A549 (cell line): ENCODE measurements around the gene DPYSL3. TPM values are rescaled to one million over a fixed set of nuclear protein-coding genes. Genes with fewer than 3 reads are reported as not detected.

ENCODE experiments used
- ATAC-seq, 2 experiments: fragments of 200-7000 bp in 1 of 2; fragments of >200 bp in 1 of 2; cut with Nextera tagmentation in 1 of 2; cut with Tn5 transposase in 1 of 2; 3 replicates each; pipeline versions ENCODE4 v1.8.0 to v1.9.1; 2018 to 2020; ENCODE audit warnings: mild to moderate bottlenecking in 1 of 2, moderate library complexity in 1 of 2
- CTCF ChIA-PET: fragments of 300-600 bp; sonication (Branson Sonifier 250); formaldehyde crosslinking; extraction: SDS; loops from one replicate; lab custom pipeline; 2021; ENCODE audit warnings: antibody characterized with exemption, inconsistent platforms; lab: Yijun Ruan, JAX
- POLR2A ChIA-PET: fragments of 350-600 bp; formaldehyde crosslinking; extraction: SDS; loops from one replicate; lab custom pipeline; 2021; ENCODE audit warnings: antibody characterized with exemption, inconsistent platforms; lab: Yijun Ruan, JAX
- DNase-seq, 2 experiments: peaks; one replicate each; pipeline versions ENCODE4 v3.0.0 to v3.0.0-alpha.2; 2011 to 2016; ENCODE audit warnings: low read depth in 1 of 2, low spot score in 1 of 2
- FAIRE-seq: peaks from 2 replicates; lab custom pipeline; 2011; peaks lifted over from hg19 to GRCh38; lab: Jason Lieb, UNC
- H3K27ac ChIP-seq, 2 experiments: fragments of >200 bp; sonication (Bioruptor Twin); formaldehyde crosslinking; 3 replicates each; pipeline ENCODE4 v1.5.1; 2016 to 2017
- H3K4me1 ChIP-seq: fragments of >200 bp; sonication (Bioruptor Twin); formaldehyde crosslinking; 3 replicates; pipeline ENCODE4 v1.6.1; 2016
- H3K4me2 ChIP-seq: fragments of >200 bp; sonication (Bioruptor Twin); formaldehyde crosslinking; 3 replicates; pipeline ENCODE4 v1.6.1; 2016
- H3K4me3 ChIP-seq: fragments of >200 bp; sonication (Bioruptor Twin); formaldehyde crosslinking; 3 replicates; pipeline ENCODE4 v1.5.1; 2016
- H3K9me3 ChIP-seq: fragments of >200 bp; sonication (Bioruptor Twin); formaldehyde crosslinking; 3 replicates; pipeline ENCODE4 v1.6.1; 2016
- CHD4 ChIP-seq: fragments of 200-600 bp; sonication (generic); IDR thresholded peaks from 2 replicates; pipeline ENCODE4 v1.6.1; 2016; ENCODE audit warnings: antibody characterized with exemption, mild to moderate bottlenecking, borderline replicate concordance
- EHMT2 ChIP-seq: fragments of 200-600 bp; sonication (generic); IDR thresholded peaks from 2 replicates; pipeline ENCODE4 v1.6.1; 2016; ENCODE audit warnings: antibody characterized with exemption, low read depth, mild to moderate bottlenecking, moderate library complexity
- EP300 ChIP-seq, 2 experiments: fragments of >200 bp; sonication (Bioruptor Twin); formaldehyde crosslinking; IDR thresholded peaks; 2 replicates in 1 of 2; 3 replicates in 1 of 2; pipeline ENCODE4 v1.6.1; 2016 to 2017
- FOSL2 ChIP-seq, 2 experiments: fragments of 450-650 bp in 1 of 2; fragments of >200 bp in 1 of 2; sonication (Bioruptor Twin) in 1 of 2; formaldehyde crosslinking; IDR thresholded peaks; 2 replicates each; pipeline versions ENCODE4 v1.5.0 to v1.6.1; 2016 to 2020; ENCODE audit warnings: mild to moderate bottlenecking in 1 of 2, moderate library complexity in 1 of 2
- FOXS1 ChIP-seq: fragments of 250-450 bp; sonication (Bioruptor Pico); IDR thresholded peaks from 2 replicates; pipeline ENCODE4 v1.5.0; 2020; ENCODE audit warnings: mild to moderate bottlenecking, moderate library complexity
- GATA3 ChIP-seq: IDR thresholded peaks from 2 replicates; pipeline ENCODE4 v1.6.1; 2012; ENCODE audit warnings: borderline replicate concordance
- HDAC2 ChIP-seq: fragments of 200-600 bp; sonication (generic); IDR thresholded peaks from 2 replicates; pipeline ENCODE4 v1.6.1; 2016
- HEYL ChIP-seq: fragments of 250-450 bp; sonication (Bioruptor Pico); IDR thresholded peaks from 2 replicates; pipeline ENCODE4 v1.8.0; 2021; ENCODE audit warnings: mild to moderate bottlenecking, moderate library complexity
- HOXA7 ChIP-seq: fragments of 250-450 bp; sonication (Bioruptor Pico); IDR thresholded peaks from 2 replicates; pipeline ENCODE4 v1.5.0; 2020; ENCODE audit warnings: mild to moderate bottlenecking, moderate library complexity
- JUN ChIP-seq, 2 experiments: fragments of >200 bp; sonication (Bioruptor Twin); formaldehyde crosslinking; IDR thresholded peaks; 2 replicates in 1 of 2; 3 replicates in 1 of 2; pipeline ENCODE4 v1.6.1; 2016 to 2017
- JUNB ChIP-seq: fragments of >200 bp; sonication (Bioruptor Twin); formaldehyde crosslinking; IDR thresholded peaks from 2 replicates; pipeline ENCODE4 v1.6.1; 2016
- KDM5A ChIP-seq: fragments of 200-600 bp; sonication (generic); IDR thresholded peaks from 2 replicates; pipeline ENCODE4 v1.6.1; 2016; ENCODE audit warnings: antibody characterized with exemption, mild to moderate bottlenecking
- MYC ChIP-seq: IDR thresholded peaks from 2 replicates; pipeline ENCODE4 v1.6.1; 2012; ENCODE audit warnings: mild to moderate bottlenecking, inconsistent platforms, low read length, improper control_type of control experiment, borderline replicate concordance
- NR3C1 ChIP-seq: fragments of >200 bp; sonication (Bioruptor Twin); formaldehyde crosslinking; IDR thresholded peaks from 3 replicates; pipeline ENCODE4 v1.6.1; 2017
- POLR2AphosphoS2 ChIP-seq: conservative IDR thresholded peaks from 2 replicates; pipeline ENCODE4 v1.6.1; 2012; ENCODE audit warnings: low read length, improper control_type of control experiment, inconsistent platforms
- SMC3 ChIP-seq: fragments of >200 bp; sonication (Bioruptor Twin); formaldehyde crosslinking; IDR thresholded peaks from 3 replicates; pipeline ENCODE4 v1.6.1; 2018; ENCODE audit warnings: inconsistent platforms
- TFCP2L1 ChIP-seq: fragments of 250-450 bp; sonication (Bioruptor Pico); IDR thresholded peaks from 2 replicates; pipeline ENCODE4 v1.5.0; 2021; ENCODE audit warnings: mild to moderate bottlenecking
- ZC3H11A ChIP-seq: fragments of 450-650 bp; IDR thresholded peaks from 2 replicates; pipeline ENCODE4 v1.6.1; 2014; ENCODE audit warnings: antibody characterized with exemption, mild to moderate bottlenecking
- ZNF302 ChIP-seq: fragments of 250-450 bp; sonication (Bioruptor Pico); IDR thresholded peaks from 2 replicates; pipeline ENCODE4 v1.9.0; 2021; ENCODE audit warnings: inconsistent platforms, mild to moderate bottlenecking, moderate library complexity
- WGBS: methylation state at CpG from one replicate; pipeline ENCODE4 v1.1.6; 2017; ENCODE audit errors: missing lambda C conversion rate; 5-methylcytosine and 5-hydroxymethylcytosine counted together
- polyA plus RNA-seq, 4 experiments: library from polyadenylated mRNA; depleted of rRNA in 3 of 4; stranded (reverse); fragments of >200 nt; fragmentation: RNase III in 1 of 4; extraction: RNeasy Plus Mini Kit Qiagen cat#74134 plus additional on column Dnase treatment in 1 of 4; gene quantifications; 2 replicates in 3 of 4; 3 replicates in 1 of 4; pipeline ENCODE4 v1.2.3, GENCODE V29; 2011 to 2017
- TF ChIP-seq, protein P1 (sequence below): fragments of >200 bp; sonication (Bioruptor Twin); formaldehyde crosslinking; IDR thresholded peaks from 3 replicates; pipeline ENCODE4 v1.6.1; 2016
- TF ChIP-seq, protein P2 (sequence below): fragments of 150-350 bp; IDR thresholded peaks from 2 replicates; pipeline ENCODE4 v1.6.1; 2014; ENCODE audit warnings: low read depth, mild to moderate bottlenecking, low read length
- TF ChIP-seq, protein P3 (sequence below): fragments of >200 bp; sonication (Bioruptor Twin); formaldehyde crosslinking; IDR thresholded peaks from 3 replicates; pipeline ENCODE4 v1.5.1; 2016
- TF ChIP-seq, protein P4 (sequence below): fragments of 250-450 bp; sonication (Bioruptor Pico); IDR thresholded peaks from 2 replicates; pipeline ENCODE4 v1.5.0; 2020; ENCODE audit warnings: low read depth, mild to moderate bottlenecking, moderate library complexity

Gene DPYSL3
- polyA plus RNA-seq, 2 of the 4 experiments (the other 2 are of a cell fraction): 16.5 to 22.3 TPM

DNA sequence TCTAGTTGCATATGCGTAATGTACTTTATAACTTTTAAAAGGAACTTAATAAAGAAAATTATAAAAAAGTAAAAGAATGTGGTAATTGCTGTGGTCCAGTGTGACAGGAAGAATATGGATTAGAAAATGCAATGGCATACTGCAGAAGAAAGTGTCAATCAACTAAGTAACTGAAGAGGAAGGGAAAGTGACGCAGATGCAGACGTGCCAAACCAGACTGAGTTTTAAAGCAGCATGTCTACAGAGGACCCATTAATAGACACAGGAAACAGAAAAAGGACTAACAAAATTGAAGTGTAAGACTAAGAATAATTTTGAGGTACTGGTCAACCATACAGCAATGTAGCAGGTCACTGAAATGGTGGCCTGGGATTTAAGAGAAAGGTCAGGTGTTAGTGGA, 73.3 kb downstream of the DPYSL3 start:
- TF ChIP-seq MYC: no peak
- TF ChIP-seq HOXA7 (CRISPR knock-in tag): no peak
- no peak for TF ChIP-seq GATA3
- TF ChIP-seq FOSL2 (IDR thresholded peaks at IDR 0.05): no peak
- TF ChIP-seq FOSL2 (CRISPR knock-in tag; IDR thresholded peaks at IDR 0.05): no peak
- TF ChIP-seq FOXS1 (CRISPR knock-in tag): no peak
- no peak for TF ChIP-seq TFCP2L1 (CRISPR knock-in tag)
- no peak for TF ChIP-seq POLR2AphosphoS2
- Histone ChIP-seq H3K27ac (no peak overlapping the region), H3K4me1 (no peaks in the 10 kb centered on the region), H3K9me3 (no peaks in the 10 kb centered on the region), H3K4me2 (no peak overlapping the region), H3K4me3 (no peak overlapping the region)
- DNase-seq (no peak), ATAC-seq (no peak), FAIRE-seq (no peak)
- ChIA-PET POLR2A (no interaction called here), CTCF (interaction anchor here (1.5 kb wide), 1 partner anchor 142 kb away, joined by 3 read pairs; no protein-coding TSS in a partner anchor)
- WGBS: 88% methylated on average over 3 of the region's 3 CpGs

DNA sequence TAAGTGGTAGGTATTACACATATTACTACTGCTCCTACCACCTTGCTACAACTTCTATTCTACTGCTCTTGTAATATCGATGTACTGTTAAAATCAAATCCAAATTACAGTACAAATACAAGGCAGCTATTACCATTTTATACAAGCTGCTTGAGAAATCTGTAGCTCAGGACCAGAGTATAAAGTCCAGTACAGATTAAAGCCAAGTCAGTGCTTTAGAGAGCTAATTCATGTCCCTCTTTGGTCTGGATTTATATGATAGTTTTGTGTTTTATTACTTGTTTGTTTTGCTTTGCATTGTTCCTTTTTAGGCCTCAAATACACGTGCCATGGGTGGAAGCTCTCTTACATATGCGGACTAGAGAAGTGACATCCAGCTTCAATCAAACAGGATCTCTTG, 75.8 kb downstream of the DPYSL3 start:
- CTCF ChIA-PET: interaction anchor here (1.0 to 1.1 kb wide), 2 partner anchors 20 to 245 kb away, joined by 3 to 4 read pairs; no protein-coding TSS in a partner anchor
- no peaks in the 10 kb centered on the region for H3K9me3 ChIP-seq
- WGBS: 50% methylated on average over 3 of the region's 3 CpGs
- no peaks in the 10 kb centered on the region for H3K4me1 ChIP-seq
- DNase-seq: no peak
- TF ChIP-seq TFCP2L1 (CRISPR knock-in tag) (no peak), EHMT2 (no peak), SMC3 (no peak), KDM5A (no peak), JUN (IDR thresholded peaks at IDR 0.05) (no peak), HDAC2 (no peak), EP300 (IDR thresholded peaks at IDR 0.05) (no peak), CHD4 (no peak), HEYL (CRISPR knock-in tag) (no peak), ZNF302 (no peak)
- TF ChIP-seq, protein P1, sequence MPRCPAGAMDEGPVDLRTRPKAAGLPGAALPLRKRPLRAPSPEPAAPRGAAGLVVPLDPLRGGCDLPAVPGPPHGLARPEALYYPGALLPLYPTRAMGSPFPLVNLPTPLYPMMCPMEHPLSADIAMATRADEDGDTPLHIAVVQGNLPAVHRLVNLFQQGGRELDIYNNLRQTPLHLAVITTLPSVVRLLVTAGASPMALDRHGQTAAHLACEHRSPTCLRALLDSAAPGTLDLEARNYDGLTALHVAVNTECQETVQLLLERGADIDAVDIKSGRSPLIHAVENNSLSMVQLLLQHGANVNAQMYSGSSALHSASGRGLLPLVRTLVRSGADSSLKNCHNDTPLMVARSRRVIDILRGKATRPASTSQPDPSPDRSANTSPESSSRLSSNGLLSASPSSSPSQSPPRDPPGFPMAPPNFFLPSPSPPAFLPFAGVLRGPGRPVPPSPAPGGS: no peak
- TF ChIP-seq, protein P2, sequence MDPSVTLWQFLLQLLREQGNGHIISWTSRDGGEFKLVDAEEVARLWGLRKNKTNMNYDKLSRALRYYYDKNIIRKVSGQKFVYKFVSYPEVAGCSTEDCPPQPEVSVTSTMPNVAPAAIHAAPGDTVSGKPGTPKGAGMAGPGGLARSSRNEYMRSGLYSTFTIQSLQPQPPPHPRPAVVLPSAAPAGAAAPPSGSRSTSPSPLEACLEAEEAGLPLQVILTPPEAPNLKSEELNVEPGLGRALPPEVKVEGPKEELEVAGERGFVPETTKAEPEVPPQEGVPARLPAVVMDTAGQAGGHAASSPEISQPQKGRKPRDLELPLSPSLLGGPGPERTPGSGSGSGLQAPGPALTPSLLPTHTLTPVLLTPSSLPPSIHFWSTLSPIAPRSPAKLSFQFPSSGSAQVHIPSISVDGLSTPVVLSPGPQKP: no peak
- TF ChIP-seq, protein P3, sequence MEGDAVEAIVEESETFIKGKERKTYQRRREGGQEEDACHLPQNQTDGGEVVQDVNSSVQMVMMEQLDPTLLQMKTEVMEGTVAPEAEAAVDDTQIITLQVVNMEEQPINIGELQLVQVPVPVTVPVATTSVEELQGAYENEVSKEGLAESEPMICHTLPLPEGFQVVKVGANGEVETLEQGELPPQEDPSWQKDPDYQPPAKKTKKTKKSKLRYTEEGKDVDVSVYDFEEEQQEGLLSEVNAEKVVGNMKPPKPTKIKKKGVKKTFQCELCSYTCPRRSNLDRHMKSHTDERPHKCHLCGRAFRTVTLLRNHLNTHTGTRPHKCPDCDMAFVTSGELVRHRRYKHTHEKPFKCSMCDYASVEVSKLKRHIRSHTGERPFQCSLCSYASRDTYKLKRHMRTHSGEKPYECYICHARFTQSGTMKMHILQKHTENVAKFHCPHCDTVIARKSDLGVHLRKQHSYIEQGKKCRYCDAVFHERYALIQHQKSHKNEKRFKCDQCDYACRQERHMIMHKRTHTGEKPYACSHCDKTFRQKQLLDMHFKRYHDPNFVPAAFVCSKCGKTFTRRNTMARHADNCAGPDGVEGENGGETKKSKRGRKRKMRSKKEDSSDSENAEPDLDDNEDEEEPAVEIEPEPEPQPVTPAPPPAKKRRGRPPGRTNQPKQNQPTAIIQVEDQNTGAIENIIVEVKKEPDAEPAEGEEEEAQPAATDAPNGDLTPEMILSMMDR: no peak
- TF ChIP-seq, all 56 proteins: peak for 0
- Histone ChIP-seq H3K4me2 (no peak overlapping the region), H3K4me3 (no peak overlapping the region), H3K27ac (no peak overlapping the region)
- ATAC-seq (no peak), FAIRE-seq (no peak)
- POLR2A ChIA-PET: no interaction called here

DNA sequence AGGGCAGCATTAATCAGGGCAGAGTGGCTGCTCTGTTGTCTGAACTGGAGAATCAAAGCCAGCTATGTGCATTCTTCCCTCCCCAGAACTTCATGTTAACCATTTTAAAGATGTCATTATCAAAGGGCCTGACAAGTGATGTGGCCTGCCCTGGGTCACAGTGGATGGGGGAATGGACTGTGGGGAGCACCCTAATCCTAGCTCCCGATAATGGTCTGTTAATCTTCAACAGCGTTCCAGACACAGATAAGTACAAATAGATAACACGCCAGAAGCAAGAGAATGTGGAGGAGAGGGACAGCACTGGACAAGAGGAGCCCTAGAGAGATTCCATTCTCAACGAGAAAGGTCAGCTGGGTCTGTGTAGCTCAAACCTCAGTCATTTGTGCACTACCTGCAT, 77.5 kb downstream of the DPYSL3 start:
- ChIA-PET POLR2A (no interaction called here), CTCF (interaction anchor here (0.5 kb wide), 1 partner anchor 43 kb away, joined by 3 read pairs; no protein-coding TSS in a partner anchor)
- no peaks in the 10 kb centered on the region for H3K4me1 ChIP-seq
- no peak overlapping the region for H3K27ac ChIP-seq
- no peak overlapping the region for H3K4me2 ChIP-seq
- no peak for TF ChIP-seq JUNB
- TF ChIP-seq ZC3H11A: no peak
- no peak for TF ChIP-seq CHD4
- no peak for TF ChIP-seq NR3C1
- TF ChIP-seq, protein P4, sequence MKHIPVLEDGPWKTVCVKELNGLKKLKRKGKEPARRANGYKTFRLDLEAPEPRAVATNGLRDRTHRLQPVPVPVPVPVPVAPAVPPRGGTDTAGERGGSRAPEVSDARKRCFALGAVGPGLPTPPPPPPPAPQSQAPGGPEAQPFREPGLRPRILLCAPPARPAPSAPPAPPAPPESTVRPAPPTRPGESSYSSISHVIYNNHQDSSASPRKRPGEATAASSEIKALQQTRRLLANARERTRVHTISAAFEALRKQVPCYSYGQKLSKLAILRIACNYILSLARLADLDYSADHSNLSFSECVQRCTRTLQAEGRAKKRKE (CRISPR knock-in tag): no peak
- no peaks in the 10 kb centered on the region for H3K9me3 ChIP-seq
- ATAC-seq: no peak
- no peak for DNase-seq
- 45% methylated on average over 4 of the region's 4 CpGs for WGBS
- FAIRE-seq: no peak
- no peak overlapping the region for H3K4me3 ChIP-seq
